ENCODE results near the gene RYR3.
"Not testable (repeated sequence)": the region's sequence is repeated elsewhere in the genome, so short reads cannot be mapped to it uniquely, and the experiment has no call there.

Gene RYR3

DNA sequence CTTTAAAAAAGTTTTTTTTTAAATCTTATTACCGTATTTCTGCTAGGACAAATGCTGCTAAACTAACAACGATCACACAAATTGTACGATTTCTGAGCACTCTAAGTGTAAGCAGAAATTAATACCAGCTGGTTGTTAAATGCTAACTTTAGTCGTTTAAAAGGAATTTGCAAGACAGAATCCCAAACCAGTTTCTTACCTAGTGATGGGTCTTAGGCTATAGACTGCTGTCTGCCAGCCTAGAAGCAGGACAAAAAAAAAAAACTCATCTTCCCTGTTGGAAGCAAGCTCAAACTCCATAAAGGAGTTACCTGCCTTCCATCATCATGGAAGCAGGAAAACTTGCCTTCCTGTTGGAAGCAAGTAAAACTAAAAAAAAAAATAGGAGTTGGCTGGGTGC, 287.6 kb downstream of the RYR3 start:
- DNase-seq, result not testable (repeated sequence)

DNA sequence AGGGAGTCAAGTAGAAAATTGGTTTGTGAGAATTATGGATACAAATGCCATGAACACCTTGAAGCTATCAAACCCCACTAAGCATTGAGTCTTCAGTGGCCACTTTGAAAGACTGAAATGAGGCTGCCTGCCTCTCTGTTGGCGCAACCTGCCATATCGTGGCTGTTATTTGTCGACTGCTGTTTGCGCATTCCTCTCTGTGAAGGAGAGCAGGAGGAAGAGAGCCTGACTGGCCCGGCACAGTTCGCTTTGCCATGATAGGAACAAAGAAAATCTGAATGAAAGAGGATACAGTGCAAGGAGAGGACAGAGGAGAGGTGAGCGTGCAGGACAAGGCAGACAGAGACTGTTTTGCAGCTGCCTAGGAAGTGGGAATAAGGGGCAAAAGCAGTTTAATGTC, 289.4 kb downstream of the RYR3 start:
- DNase-seq, result no peak

GRCh38 chr15:33601461-33601860, 290.7 kb downstream of the RYR3 start:
- no peak for DNase-seq

GRCh38 chr15:33608714-33609113, 297.9 kb downstream of the RYR3 start:
- no peak for DNase-seq

- no peak for DNase-seq
Observed at GRCh38 chr15:33612721-33613304, 302.0 kb downstream of the RYR3 start.

DNA sequence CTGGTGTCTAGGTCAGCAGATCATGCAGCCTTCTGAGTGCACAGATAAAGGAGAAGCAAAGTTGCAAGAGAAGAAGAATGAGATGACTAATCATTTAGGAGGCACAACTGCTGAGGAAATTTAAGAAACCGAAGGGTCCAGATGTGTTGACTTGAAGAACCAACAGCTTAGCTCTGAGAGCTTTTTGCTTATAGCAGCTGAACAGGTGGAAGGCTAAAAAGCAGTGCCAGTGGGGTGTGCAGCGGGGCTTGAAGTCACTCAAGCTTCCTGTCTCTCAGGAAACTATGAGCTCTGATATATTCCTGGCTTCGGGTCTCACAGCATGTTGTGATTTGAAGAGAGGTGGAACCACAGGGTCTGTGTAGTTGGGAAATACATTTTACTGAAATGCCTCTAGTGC, 305.7 kb downstream of the RYR3 start:
- no peak for DNase-seq

- DNase-seq, result no peak
Observed at GRCh38 chr15:33618350-33618749, 307.6 kb downstream of the RYR3 start.

DNA sequence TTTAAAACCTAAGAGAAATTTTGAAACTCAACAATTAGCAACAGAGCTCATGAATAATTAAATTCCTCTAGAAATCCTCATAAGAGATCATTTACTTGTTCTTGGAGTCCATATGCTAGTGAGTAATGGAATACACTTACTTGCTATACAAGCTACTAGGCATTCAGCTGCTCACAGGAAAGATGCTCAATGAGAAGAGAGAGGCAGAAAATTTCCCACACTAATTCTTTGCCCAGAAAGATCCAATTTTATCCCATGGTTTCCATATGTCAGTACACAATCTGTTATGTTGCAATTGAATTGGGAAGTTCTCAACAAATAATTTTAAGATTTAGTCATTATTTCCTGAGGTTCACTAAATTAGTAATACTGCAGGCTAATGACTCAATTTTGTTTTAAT, 310.4 kb downstream of the RYR3 start:
- no peak for DNase-seq

DNA sequence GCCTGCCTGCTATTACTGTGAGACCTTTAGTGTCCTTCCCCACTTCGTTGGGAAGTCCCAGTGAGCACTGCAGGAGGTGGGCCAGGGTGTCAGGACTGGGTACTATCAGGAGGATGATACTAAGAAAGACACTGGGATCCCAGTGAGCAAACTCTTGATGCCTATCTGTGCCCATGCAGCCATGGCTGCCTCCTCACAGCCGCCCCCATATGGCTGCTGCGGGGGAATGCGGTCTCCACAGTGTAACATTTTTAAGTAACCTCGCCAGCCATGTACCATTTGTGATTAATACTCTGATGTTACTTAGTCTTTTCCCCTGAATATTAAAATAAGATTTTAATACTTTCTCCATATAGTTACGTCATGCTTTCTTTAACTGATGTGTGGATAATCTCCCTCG, 312.2 kb downstream of the RYR3 start:
- DNase-seq, result no peak

DNA sequence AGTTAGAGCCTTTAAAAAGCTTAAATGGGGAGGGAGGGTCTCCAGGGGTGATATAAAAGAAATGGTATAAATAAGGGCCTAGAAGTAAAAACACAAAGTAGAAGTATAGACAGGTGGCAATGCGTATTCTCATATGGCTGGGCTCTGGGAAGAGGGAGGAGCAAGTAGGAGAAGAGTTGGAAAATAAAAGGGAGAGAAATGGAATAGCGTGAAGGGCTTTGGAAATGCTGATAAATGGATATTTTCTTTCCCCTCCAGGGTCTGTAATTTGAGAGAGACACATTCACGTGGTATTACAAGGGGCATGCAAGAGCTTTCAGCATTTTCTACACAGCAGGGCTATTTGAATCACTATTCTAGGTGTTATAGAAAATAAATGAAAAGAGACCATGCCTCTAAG, 313.7 kb downstream of the RYR3 start:
- DNase-seq, result no peak

- no peak for DNase-seq
Observed at GRCh38 chr15:33629647-33630046, 318.9 kb downstream of the RYR3 start.

- no peak for DNase-seq
Observed at GRCh38 chr15:33636234-33636633, 325.5 kb downstream of the RYR3 start.

GRCh38 chr15:33636958-33637357, 326.2 kb downstream of the RYR3 start:
- DNase-seq, result no peak

DNA sequence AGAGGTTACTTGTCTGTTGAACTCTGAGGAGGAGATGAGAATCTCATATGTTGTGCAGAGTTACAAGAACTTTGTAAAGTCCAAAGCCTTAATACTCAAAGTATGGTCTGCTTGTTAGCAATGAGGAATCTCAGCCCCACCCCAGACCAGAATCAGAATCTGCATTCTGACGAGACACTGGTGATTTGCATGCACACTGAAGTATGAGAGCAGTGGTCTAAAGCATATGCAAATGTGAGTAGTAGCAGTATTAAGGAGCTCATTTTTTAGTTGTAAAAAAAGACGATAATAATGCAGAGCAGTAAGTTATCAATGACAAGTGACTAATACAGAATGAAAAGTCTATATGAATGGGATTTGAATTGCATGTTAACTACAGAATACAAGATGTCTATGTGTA, 327.7 kb downstream of the RYR3 start:
- no peak for DNase-seq

GRCh38 chr15:33639051-33639450, 328.3 kb downstream of the RYR3 start:
- no peak for DNase-seq

- DNase-seq, result no peak
Observed at GRCh38 chr15:33639456-33639855, 328.7 kb downstream of the RYR3 start.

- DNase-seq, result peak; percentile 1
Observed at GRCh38 chr15:33639978-33640377, 329.2 kb downstream of the RYR3 start.

DNA sequence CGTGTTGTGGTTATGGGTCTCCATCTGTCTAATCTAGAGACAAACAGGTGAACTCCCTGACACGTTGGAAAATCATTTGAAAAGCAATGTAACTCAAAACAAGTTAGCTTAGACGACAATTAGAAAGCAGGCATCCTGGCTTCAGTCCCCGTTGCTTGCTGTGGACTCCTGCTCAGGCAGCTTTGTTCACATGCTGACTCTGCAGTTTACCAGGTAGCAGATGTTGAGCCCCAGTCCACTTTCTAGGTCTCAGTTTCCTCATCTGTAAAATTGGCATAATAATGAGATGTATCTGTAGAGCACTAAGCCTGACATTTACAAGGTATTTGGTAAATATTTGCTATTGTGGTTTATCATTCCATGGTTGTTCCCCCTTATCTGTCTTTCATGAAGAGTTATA, 330.3 kb downstream of the RYR3 start:
- no peak for DNase-seq

DNA sequence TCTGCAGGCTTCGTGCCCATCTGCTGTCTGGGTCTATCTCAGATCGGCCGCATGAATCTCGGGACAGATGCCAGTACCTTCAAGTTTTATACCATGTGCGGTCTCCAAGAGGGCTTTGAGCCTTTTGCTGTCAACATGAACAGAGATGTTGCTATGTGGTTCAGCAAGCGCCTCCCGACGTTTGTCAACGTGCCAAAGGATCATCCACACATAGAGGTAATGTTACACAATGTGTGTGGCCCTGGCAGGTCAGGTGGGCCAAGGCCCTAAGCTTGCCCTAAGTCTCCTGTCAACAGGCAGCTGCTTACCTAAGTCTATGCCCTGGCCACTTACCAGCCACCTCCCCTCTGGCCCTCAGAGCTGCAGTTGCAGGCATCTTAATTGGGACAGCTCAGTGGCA, 333.5 kb downstream of the RYR3 start:
- DNase-seq, result no peak

DNA sequence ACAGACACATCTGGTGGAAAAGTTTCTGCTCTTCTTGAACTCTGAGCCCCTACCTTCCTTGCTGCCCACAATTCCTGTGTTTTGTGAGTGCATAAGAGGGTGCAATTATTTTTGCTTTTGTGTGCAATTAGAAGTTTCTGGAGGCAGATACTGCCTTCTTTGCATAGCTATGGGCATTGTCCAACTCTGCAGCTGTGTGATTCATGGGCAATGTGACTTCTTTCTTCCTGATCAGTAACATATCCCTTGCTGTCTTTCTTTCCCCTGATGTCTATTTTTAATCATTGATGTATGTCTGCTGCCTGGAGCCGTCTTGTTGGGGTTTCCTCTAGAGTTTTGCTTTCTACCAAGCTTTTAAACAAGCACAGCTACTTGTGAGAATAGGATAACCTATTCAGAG, 336.0 kb downstream of the RYR3 start:
- no peak for DNase-seq

GRCh38 chr15:33649217-33649933, 338.6 kb downstream of the RYR3 start:
- DNase-seq, result no peak

DNA sequence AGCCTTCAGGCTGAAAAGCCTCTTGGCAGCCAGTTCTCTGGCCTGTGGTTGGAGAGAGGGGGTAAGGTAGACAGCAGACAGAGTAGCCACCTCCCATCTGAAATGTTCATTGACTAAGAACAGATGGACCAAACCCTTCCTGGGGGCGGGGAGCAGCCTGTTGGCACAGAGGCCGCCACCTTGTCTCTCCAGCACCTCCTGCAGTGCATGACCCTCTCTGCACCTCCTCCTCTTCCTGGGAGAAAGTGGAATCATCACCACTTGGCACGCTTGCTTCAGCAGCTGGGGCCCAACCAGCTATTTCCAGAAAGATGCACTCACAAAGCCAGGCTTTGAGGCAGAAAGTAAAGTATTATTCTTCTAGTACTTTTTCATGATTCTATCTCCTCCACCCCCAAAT, 344.1 kb downstream of the RYR3 start:
- peak; percentile 4 for DNase-seq

DNA sequence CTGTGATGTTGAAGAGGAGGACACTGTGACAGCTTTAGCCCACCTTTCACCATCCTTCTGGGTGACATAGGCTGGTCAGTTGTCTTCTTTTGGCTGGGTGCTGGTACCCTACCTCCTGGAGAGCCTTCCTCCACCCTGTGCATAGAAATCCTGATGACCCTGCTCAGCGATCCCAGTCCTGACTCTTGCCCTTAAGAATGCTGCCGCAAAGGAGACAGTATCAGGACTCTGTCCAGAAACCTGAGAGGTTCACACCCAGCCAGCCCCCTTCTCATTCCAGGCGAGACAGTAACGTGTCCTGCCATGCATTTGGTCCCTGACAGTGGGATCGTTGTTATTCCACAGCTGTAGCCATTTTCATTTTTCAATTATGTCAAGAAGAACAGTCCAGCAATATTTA, 344.7 kb downstream of the RYR3 start:
- DNase-seq, result no peak

DNA sequence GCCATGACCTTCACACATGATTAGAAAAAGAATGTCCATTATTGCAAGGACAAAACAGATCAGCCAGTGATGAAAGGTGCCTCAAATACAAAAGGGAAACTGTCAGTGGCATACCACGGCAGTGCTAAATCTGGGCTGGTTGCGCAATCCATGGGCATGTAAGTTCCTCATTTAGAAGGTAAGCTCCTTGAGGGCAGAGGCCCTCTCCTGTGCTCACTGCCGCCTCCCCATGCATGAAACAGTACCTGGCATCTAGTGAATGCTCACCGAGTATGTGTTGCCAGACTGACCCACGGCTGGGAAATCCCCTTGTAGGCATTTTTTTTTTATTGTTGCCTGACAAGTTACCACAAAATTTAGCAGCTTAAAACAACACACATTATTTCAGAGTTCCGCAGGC, 345.4 kb downstream of the RYR3 start:
- DNase-seq, result no peak

DNA sequence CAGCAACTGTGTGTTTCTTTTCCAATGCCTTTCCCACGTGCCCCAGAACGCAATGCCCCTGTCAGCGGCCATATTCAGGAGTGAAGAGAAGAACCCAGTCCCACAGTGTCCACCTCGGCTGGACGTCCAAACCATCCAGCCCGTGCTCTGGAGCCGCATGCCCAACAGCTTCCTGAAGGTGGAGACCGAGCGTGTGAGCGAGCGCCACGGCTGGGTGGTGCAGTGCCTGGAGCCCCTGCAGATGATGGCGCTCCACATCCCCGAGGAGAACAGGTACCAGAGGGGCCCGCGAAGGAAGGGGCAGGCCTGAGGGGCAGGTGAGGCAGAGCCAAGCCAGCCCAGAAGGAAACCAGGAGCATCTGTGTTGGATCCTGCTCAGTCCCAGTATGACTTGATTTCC, 349.4 kb downstream of the RYR3 start:
- DNase-seq, result no peak
